Measurements from ENCODE around the gene POLR2J3.
"Not testable (repeated sequence)": the region's sequence is repeated elsewhere in the genome, so short reads cannot be mapped to it uniquely, and the experiment has no call there.

GRCh38 chr7:102520797-102521196 lies 51.6 kb downstream of the POLR2J3 start:
- not testable (repeated sequence) for TF ChIP-seq CTCF, POLR2A (IDR thresholded peaks at IDR 0.05)

Measured in esophagus squamous epithelium (tissue), 4 donors.